Neural cell (in vitro differentiated cells): Measurements from ENCODE around the gene CHD6.

Experiments
- CTCF ChIP-seq: fragments of 450-650 bp; IDR thresholded peaks from 2 replicates; pipeline ENCODE4 v1.5.1; 2014; ENCODE audit warnings: antibody characterized with exemption, mild to moderate bottlenecking, moderate library complexity; ENCODE audit not compliant: poor library complexity, severe bottlenecking
- EP300 ChIP-seq: fragments of 450-650 bp; conservative IDR thresholded peaks from 2 replicates; pipeline ENCODE4 v1.6.1; 2014; ENCODE audit warnings: antibody characterized with exemption, mild to moderate bottlenecking, moderate library complexity; ENCODE audit not compliant: poor library complexity, severe bottlenecking
- EZH2 ChIP-seq: fragments of 200-600, 300-800 bp; shearing (Covaris generic), sonication (generic); IDR thresholded peaks from 2 replicates; pipeline ENCODE4 v1.6.1; 2014; ENCODE audit warnings: antibody characterized with exemption, low read length, borderline replicate concordance, mild to moderate bottlenecking; ENCODE audit not compliant: insufficient read depth, poor library complexity, severe bottlenecking
- MXI1 ChIP-seq: fragments of 450-650 bp; conservative IDR thresholded peaks from 2 replicates; pipeline ENCODE4 v1.6.1; 2014; ENCODE audit warnings: antibody characterized with exemption, mild to moderate bottlenecking; ENCODE audit not compliant: poor library complexity, severe bottlenecking
- POLR2AphosphoS5 ChIP-seq: IDR thresholded peaks from 2 replicates; pipeline ENCODE4 v1.6.1; 2012
- RAD21 ChIP-seq: fragments of 450-650 bp; conservative IDR thresholded peaks from 2 replicates; pipeline ENCODE4 v1.6.1; 2014; ENCODE audit warnings: antibody characterized with exemption, mild to moderate bottlenecking, moderate library complexity
- SMC3 ChIP-seq: fragments of 450-650 bp; conservative IDR thresholded peaks from 2 replicates; pipeline ENCODE4 v1.6.1; 2014; ENCODE audit warnings: antibody characterized with exemption, mild to moderate bottlenecking, moderate library complexity; ENCODE audit not compliant: poor library complexity
- TAF1 ChIP-seq: IDR thresholded peaks from 2 replicates; pipeline ENCODE4 v1.6.1; 2012; ENCODE audit warnings: low read depth
- TF ChIP-seq, protein P1 (sequence below): IDR thresholded peaks from 2 replicates; pipeline ENCODE4 v1.6.1; 2012; ENCODE audit warnings: borderline replicate concordance

GRCh38 chr20:41363601-41364000, 254.6 kb downstream of the CHD6 start:
- TF ChIP-seq CTCF (no peak), EP300 (no peak), RAD21 (no peak), EZH2 (no peak), POLR2AphosphoS5 (no peak), SMC3 (no peak), MXI1 (no peak), TAF1 (no peak)
- TF ChIP-seq, protein P1, sequence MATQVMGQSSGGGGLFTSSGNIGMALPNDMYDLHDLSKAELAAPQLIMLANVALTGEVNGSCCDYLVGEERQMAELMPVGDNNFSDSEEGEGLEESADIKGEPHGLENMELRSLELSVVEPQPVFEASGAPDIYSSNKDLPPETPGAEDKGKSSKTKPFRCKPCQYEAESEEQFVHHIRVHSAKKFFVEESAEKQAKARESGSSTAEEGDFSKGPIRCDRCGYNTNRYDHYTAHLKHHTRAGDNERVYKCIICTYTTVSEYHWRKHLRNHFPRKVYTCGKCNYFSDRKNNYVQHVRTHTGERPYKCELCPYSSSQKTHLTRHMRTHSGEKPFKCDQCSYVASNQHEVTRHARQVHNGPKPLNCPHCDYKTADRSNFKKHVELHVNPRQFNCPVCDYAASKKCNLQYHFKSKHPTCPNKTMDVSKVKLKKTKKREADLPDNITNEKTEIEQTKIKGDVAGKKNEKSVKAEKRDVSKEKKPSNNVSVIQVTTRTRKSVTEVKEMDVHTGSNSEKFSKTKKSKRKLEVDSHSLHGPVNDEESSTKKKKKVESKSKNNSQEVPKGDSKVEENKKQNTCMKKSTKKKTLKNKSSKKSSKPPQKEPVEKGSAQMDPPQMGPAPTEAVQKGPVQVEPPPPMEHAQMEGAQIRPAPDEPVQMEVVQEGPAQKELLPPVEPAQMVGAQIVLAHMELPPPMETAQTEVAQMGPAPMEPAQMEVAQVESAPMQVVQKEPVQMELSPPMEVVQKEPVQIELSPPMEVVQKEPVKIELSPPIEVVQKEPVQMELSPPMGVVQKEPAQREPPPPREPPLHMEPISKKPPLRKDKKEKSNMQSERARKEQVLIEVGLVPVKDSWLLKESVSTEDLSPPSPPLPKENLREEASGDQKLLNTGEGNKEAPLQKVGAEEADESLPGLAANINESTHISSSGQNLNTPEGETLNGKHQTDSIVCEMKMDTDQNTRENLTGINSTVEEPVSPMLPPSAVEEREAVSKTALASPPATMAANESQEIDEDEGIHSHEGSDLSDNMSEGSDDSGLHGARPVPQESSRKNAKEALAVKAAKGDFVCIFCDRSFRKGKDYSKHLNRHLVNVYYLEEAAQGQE, result no peak
